GM13976 (cell line): Measurements from ENCODE around the gene SPOCK1.

Experiments used
- DNase-seq: peaks from one replicate; pipeline ENCODE4 v3.0.0; 2012; ENCODE audit warnings: low spot score
- CTCF ChIP-seq: IDR thresholded peaks from 2 replicates; pipeline ENCODE4 v1.5.1; 2012; ENCODE audit warnings: borderline replicate concordance, mild to moderate bottlenecking; ENCODE audit not compliant: insufficient read depth; ENCODE audit errors: extremely low read depth, missing control alignments, control extremely low read depth
- in situ Hi-C: fragments of 300-500 bp; cut with MboI; formaldehyde crosslinking; loops from one replicate; pipeline ENCODE4 v1.12.0; 2022; ENCODE audit warnings: low sequenced_read_pairs, mixed read lengths, inconsistent platforms; ENCODE audit not compliant: unreplicated experiment

The SPOCK1 gene

GRCh38 chr5:137015540-137016116 is 483.5 kb downstream of the SPOCK1 start:
- no peak for DNase-seq
- TF ChIP-seq CTCF, result no peak
- in situ Hi-C loops, result no loop called here

- TF ChIP-seq CTCF, result no peak
- in situ Hi-C loops, result no loop called here
- DNase-seq, result no peak
These were observed 484.4 kb downstream of the SPOCK1 start for GRCh38 chr5:137014731-137015130.

- DNase-seq, result no peak
- in situ Hi-C loops, result no loop called here
- TF ChIP-seq CTCF, result no peak
These were observed 488.9 kb downstream of the SPOCK1 start for GRCh38 chr5:137010226-137010625.

- in situ Hi-C loops, result no loop called here
- no peak for DNase-seq
- no peak for TF ChIP-seq CTCF
These were observed 494.8 kb downstream of the SPOCK1 start for GRCh38 chr5:137004279-137004678.

- in situ Hi-C loops, result no loop called here
- no peak for TF ChIP-seq CTCF
- no peak for DNase-seq
These were observed 498.0 kb downstream of the SPOCK1 start for GRCh38 chr5:137001026-137001569.

- in situ Hi-C loops, result no loop called here
- TF ChIP-seq CTCF, result no peak
These were observed 499.3 kb downstream of the SPOCK1 start for GRCh38 chr5:136999787-137000186.

More at GRCh38 chr5:136999787-137000186, 499.3 kb downstream of the SPOCK1 start:
- no peak for DNase-seq
